B cell (primary cell): ENCODE data around the gene NUDT7. TPM values are rescaled to one million over a fixed set of nuclear protein-coding genes. Genes with fewer than 3 reads are reported as not detected.

Source experiments
- ATAC-seq: fragments of 200-7000 bp; cut with Tn5 transposase; one replicate; pipeline ENCODE4 v1.10.0; 2021; ENCODE audit warnings: low read depth, mild to moderate bottlenecking, moderate number of reproducible peaks, moderate library complexity
- CTCF ChIA-PET: fragments of 350-600 bp; sonication (Branson Sonifier 250); formaldehyde crosslinking; loops from one replicate; lab custom pipeline; 2021; ENCODE audit warnings: antibody characterized with exemption, inconsistent platforms; lab: Charles Lee
- POLR2A ChIA-PET: fragments of 350-600 bp; sonication (Branson Sonifier 250); formaldehyde crosslinking; loops from one replicate; lab custom pipeline; 2021; ENCODE audit warnings: antibody characterized with exemption; lab: Charles Lee
- DNase-seq: peaks from one replicate; pipeline ENCODE4 v3.0.0; 2013
- H2AFZ ChIP-seq: 2 replicates; pipeline ENCODE4 v1.6.1; 2012; ENCODE audit warnings: mild to moderate bottlenecking, low read depth, low read length; ENCODE audit not compliant: insufficient read depth, poor library complexity, severe bottlenecking
- H3K27ac ChIP-seq, 2 donors: 1 replicate in 1 of 2; 2 replicates in 1 of 2; pipeline ENCODE4 v1.5.1; 2012 to 2013; ENCODE audit warnings: low read length in 2 of 2, mild to moderate bottlenecking in 2 of 2, moderate library complexity in 1 of 2
- H3K27me3 ChIP-seq, 4 experiments: fragments of 200-600 bp in 1 of 4; sonication (generic) in 1 of 4; replicated peaks in 1 of 4; 1 replicate in 2 of 4; 2 replicates in 2 of 4; pipeline versions ENCODE4 v1.6.1 to v1.7.0; 2013 to 2016; ENCODE audit warnings: low read length in 3 of 4, mild to moderate bottlenecking in 2 of 4, mixed read lengths in 1 of 4, moderate library complexity in 1 of 4; ENCODE audit not compliant: insufficient read depth in 4 of 4, control insufficient read depth in 3 of 4; ENCODE audit errors: control extremely low read depth in 1 of 4
- H3K36me3 ChIP-seq, 2 experiments: replicated peaks in 1 of 2; 1 replicate in 1 of 2; 2 replicates in 1 of 2; pipeline versions ENCODE4 v1.6.1 to v1.7.1; 2013; ENCODE audit warnings: low read length in 1 of 2; ENCODE audit not compliant: insufficient read depth in 2 of 2, control insufficient read depth in 1 of 2; ENCODE audit errors: control extremely low read depth in 1 of 2, extremely low read depth in 1 of 2
- H3K4me1 ChIP-seq, 2 donors: fragments of 200-600 bp in 1 of 2; sonication (generic) in 1 of 2; 1 replicate in 1 of 2; 2 replicates in 1 of 2; pipeline versions ENCODE4 v1.5.1 to v1.6.1; 2013 to 2017; ENCODE audit warnings: low read length in 2 of 2; ENCODE audit not compliant: control insufficient read depth in 2 of 2, insufficient read depth in 2 of 2
- H3K4me2 ChIP-seq: replicated peaks from 2 replicates; pipeline ENCODE3; 2012; ENCODE audit warnings: mild to moderate bottlenecking, low read depth, low read length; ENCODE audit not compliant: poor library complexity, severe bottlenecking
- H3K4me3 ChIP-seq, 5 experiments: fragments of 200-600 bp in 1 of 5; sonication (generic) in 1 of 5; 1 replicate in 3 of 5; 2 replicates in 2 of 5; pipeline versions ENCODE4 v1.5.1 to v1.7.0; 2011 to 2016; ENCODE audit warnings: low read length in 4 of 5, mild to moderate bottlenecking in 4 of 5, low read depth in 2 of 5, control low read depth in 1 of 5, moderate library complexity in 1 of 5; ENCODE audit not compliant: insufficient read depth in 1 of 5; ENCODE audit errors: control extremely low read depth in 1 of 5, extremely low read depth in 1 of 5
- H3K79me2 ChIP-seq: fragments of 200-600 bp; sonication (generic); one replicate; pipeline ENCODE4 v1.6.0; 2016; ENCODE audit warnings: low read length; ENCODE audit not compliant: control insufficient read depth, insufficient read depth
- H3K9ac ChIP-seq: fragments of 200-600 bp; sonication (generic); 2 replicates; pipeline ENCODE4 v1.6.1; 2017; ENCODE audit warnings: mild to moderate bottlenecking, low read length, moderate library complexity
- H3K9me3 ChIP-seq, 3 donors: one replicate each; pipeline versions ENCODE4 v1.6.1 to v1.7.1; 2013; ENCODE audit warnings: low read length in 2 of 3; ENCODE audit not compliant: control insufficient read depth in 2 of 3, insufficient read depth in 1 of 3; ENCODE audit errors: control extremely low read depth in 1 of 3
- H4K20me1 ChIP-seq: 2 replicates; pipeline ENCODE4 v1.6.0; 2012; ENCODE audit warnings: mild to moderate bottlenecking, low read length; ENCODE audit not compliant: insufficient read depth, control insufficient read depth, poor library complexity, severe bottlenecking
- H3K27ac Mint-ChIP-seq: one replicate; pipeline ENCODE4 v1.8.0; 2021; ENCODE audit warnings: mixed read lengths
- H3K27me3 Mint-ChIP-seq: one replicate; pipeline ENCODE4 v1.8.0; 2021; ENCODE audit warnings: mixed read lengths
- H3K4me1 Mint-ChIP-seq: one replicate; pipeline ENCODE4 v1.8.0; 2021; ENCODE audit warnings: mixed read lengths
- H3K4me3 Mint-ChIP-seq: one replicate; pipeline ENCODE4 v1.8.0; 2021; ENCODE audit warnings: mixed read lengths
- H3K9me3 Mint-ChIP-seq: one replicate; pipeline ENCODE4 v1.8.0; 2022; ENCODE audit warnings: mixed read lengths; ENCODE audit not compliant: insufficient read depth
- CTCF ChIP-seq: fragments of 200-600 bp; IDR thresholded peaks from one replicate; pipeline ENCODE4 v1.8.0; 2022; ENCODE audit warnings: antibody characterized with exemption, mild to moderate bottlenecking
- EZH2 ChIP-seq: IDR thresholded peaks from 2 replicates; pipeline ENCODE4 v1.6.1; 2012; ENCODE audit warnings: borderline replicate concordance, low read depth, mild to moderate bottlenecking, moderate library complexity, low read length; ENCODE audit not compliant: insufficient read depth, poor library complexity, severe bottlenecking
- whole genome bisulfite sequencing: methylation state at CpG from one replicate; pipeline ENCODE4 v1.1.5; 2013; ENCODE audit warnings: missing lambda C conversion rate; ENCODE audit not compliant: insufficient coverage; 5-methylcytosine and 5-hydroxymethylcytosine counted together
- intact Hi-C: fragments of 100-400 bp; cut with micrococcal nuclease; formaldehyde crosslinking; loops from one replicate; pipeline ENCODE4 v1.10.0; 2022
- polyA plus RNA-seq: library from polyadenylated mRNA; depleted of rRNA; stranded (reverse); fragments of >200 nt; gene quantifications from 2 replicates; pipeline ENCODE4 v1.2.3, GENCODE V29; 2012
- total RNA-seq, 2 donors: library from RNA; stranded (reverse); fragments of 120-200 nt in 1 of 2; gene quantifications; 1 replicate in 1 of 2; 2 replicates in 1 of 2; pipeline versions ENCODE4 v1.2.3 to v1.2.4, GENCODE V29; 2013 to 2022

Gene NUDT7
- total and polyA plus RNA-seq, 2 donors (not counting 1 experiment from before 2014, with no cell fraction given), result 4.8 to 8.4 TPM

- H3K36me3 ChIP-seq, result no peaks in the 10 kb centered on the region
Observed at GRCh38 chr16:77759821-77760220, 37.5 kb downstream of the NUDT7 start.

GRCh38 chr16:77760800-77761199 is 38.5 kb downstream of the NUDT7 start:
- H3K27ac Mint-ChIP-seq, result no peak overlapping the region
- DNase-seq (no peak), ATAC-seq (no peak)
- Histone ChIP-seq H3K9ac (no peak overlapping the region), H3K27ac (no peak overlapping the region), H3K79me2 (no peaks in the 10 kb centered on the region), H3K36me3 (no peaks in the 10 kb centered on the region), H3K27me3 (no peaks in the 10 kb centered on the region), H3K4me1 (no peaks in the 10 kb centered on the region), H3K4me3 (no peak overlapping the region), H4K20me1 (no peaks in the 10 kb centered on the region), H3K4me2 (no peak overlapping the region), H3K9me3 (no peaks in the 10 kb centered on the region), H2AFZ (no peak overlapping the region)
- 93% methylated on average over 1 of the region's 1 CpG for WGBS
- peaks cover 5% of the 10 kb centered on the region for H3K27me3 Mint-ChIP-seq
- no peaks in the 10 kb centered on the region for H3K9me3 Mint-ChIP-seq
- ChIA-PET CTCF (no interaction called here), POLR2A (no interaction called here)
- no peaks in the 10 kb centered on the region for H3K4me1 Mint-ChIP-seq
- H3K4me3 Mint-ChIP-seq, result no peak overlapping the region
- intact Hi-C loops, result no loop called here
- TF ChIP-seq CTCF (no peak), EZH2 (no peak)

More at GRCh38 chr16:77759821-77760220, 37.5 kb downstream of the NUDT7 start:
- H2AFZ ChIP-seq, result no peak overlapping the region
- peaks cover 10% of the 10 kb centered on the region for H3K27me3 Mint-ChIP-seq
- H3K27ac Mint-ChIP-seq, result no peak overlapping the region
- CTCF ChIA-PET, result no interaction called here
- H3K4me3 Mint-ChIP-seq, result no peak overlapping the region
- DNase-seq, result no peak
- intact Hi-C loops, result no loop called here
- H3K4me1 ChIP-seq, result no peaks in the 10 kb centered on the region
- H3K27me3 ChIP-seq, result peaks cover 0 to 2% (median 0%) of the 10 kb centered on the region in 4 experiments
- H3K9me3 Mint-ChIP-seq, result no peaks in the 10 kb centered on the region
- TF ChIP-seq EZH2 (no peak), CTCF (no peak)
- POLR2A ChIA-PET, result no interaction called here
- no peaks in the 10 kb centered on the region for H4K20me1 ChIP-seq
- H3K4me3 ChIP-seq, result no peak overlapping the region
- H3K79me2 ChIP-seq, result no peaks in the 10 kb centered on the region
- no peaks in the 10 kb centered on the region for H3K9me3 ChIP-seq
- ATAC-seq, result no peak
- no peak overlapping the region for H3K27ac ChIP-seq
- 60% methylated on average over 2 of the region's 3 CpGs for WGBS
- H3K4me1 Mint-ChIP-seq, result no peaks in the 10 kb centered on the region
- no peak overlapping the region for H3K4me2 ChIP-seq
- no peak overlapping the region for H3K9ac ChIP-seq
